Measurements from ENCODE around the gene FRYL. TPM values are rescaled to one million over a fixed set of nuclear protein-coding genes. Genes with fewer than 3 reads are reported as not detected.
"Not testable (repeated sequence)": the region's sequence is repeated elsewhere in the genome, so short reads cannot be mapped to it uniquely, and the experiment has no call there.

Gene FRYL
- total RNA-seq, 1 donor from 2014 or later = 93.3 TPM

GRCh38 chr4:48698029-48698971, 81.8 kb downstream of the FRYL start:
- no peaks in the 10 kb centered on the region for H3K9me3 Mint-ChIP-seq (ENCODE audit: unreplicated experiment)
- TF ChIP-seq CTCF (IDR thresholded peaks at IDR 0.05; ENCODE audit: unreplicated experiment) = no peak
- H3K27me3 Mint-ChIP-seq (ENCODE audit: unreplicated experiment) = peaks cover 2% of the 10 kb centered on the region
- peak overlapping the region; percentile 85 for H3K27ac Mint-ChIP-seq (ENCODE audit: unreplicated experiment)
- no peak for DNase-seq (ENCODE audit: low spot score)
- peaks cover 4% of the 10 kb centered on the region for H3K36me3 Mint-ChIP-seq (ENCODE audit: low read depth, unreplicated experiment)
- no peak overlapping the region for H3K4me3 Mint-ChIP-seq (ENCODE audit: unreplicated experiment)
- peaks cover 32% of the 10 kb centered on the region for H3K4me1 Mint-ChIP-seq (ENCODE audit: unreplicated experiment)

GRCh38 chr4:48697516-48697915, 82.6 kb downstream of the FRYL start:
- H3K4me1 Mint-ChIP-seq (ENCODE audit: unreplicated experiment) = peaks cover 26% of the 10 kb centered on the region
- H3K4me3 Mint-ChIP-seq (ENCODE audit: unreplicated experiment); H3K27me3 Mint-ChIP-seq (ENCODE audit: unreplicated experiment); DNase-seq (ENCODE audit: low spot score); H3K9me3 Mint-ChIP-seq (ENCODE audit: unreplicated experiment); H3K36me3 Mint-ChIP-seq (ENCODE audit: low read depth, unreplicated experiment): not testable (repeated sequence)
- peak overlapping the region; percentile 84 for H3K27ac Mint-ChIP-seq (ENCODE audit: unreplicated experiment)

GRCh38 chr4:48694824-48695223, 85.3 kb downstream of the FRYL start:
- no peak for TF ChIP-seq CTCF (IDR thresholded peaks at IDR 0.05; ENCODE audit: unreplicated experiment)
- Mint-ChIP-seq H3K27me3 (ENCODE audit: unreplicated experiment) (peaks cover 2% of the 10 kb centered on the region), H3K4me1 (ENCODE audit: unreplicated experiment) (peaks cover 24% of the 10 kb centered on the region), H3K4me3 (ENCODE audit: unreplicated experiment) (no peak overlapping the region), H3K27ac (ENCODE audit: unreplicated experiment) (no peak overlapping the region), H3K36me3 (ENCODE audit: low read depth, unreplicated experiment) (no peaks in the 10 kb centered on the region), H3K9me3 (ENCODE audit: unreplicated experiment) (no peaks in the 10 kb centered on the region)
- no peak for DNase-seq (ENCODE audit: low spot score)

- peaks cover 18% of the 10 kb centered on the region for H3K4me1 Mint-ChIP-seq (ENCODE audit: unreplicated experiment)
- no peak for DNase-seq (ENCODE audit: low spot score)
- peaks cover 2% of the 10 kb centered on the region for H3K27me3 Mint-ChIP-seq (ENCODE audit: unreplicated experiment)
- H3K9me3 Mint-ChIP-seq (ENCODE audit: unreplicated experiment) = no peaks in the 10 kb centered on the region
- H3K27ac Mint-ChIP-seq (ENCODE audit: unreplicated experiment) = no peak overlapping the region
- no peak overlapping the region for H3K4me3 Mint-ChIP-seq (ENCODE audit: unreplicated experiment)
- no peaks in the 10 kb centered on the region for H3K36me3 Mint-ChIP-seq (ENCODE audit: low read depth, unreplicated experiment)
- TF ChIP-seq CTCF (IDR thresholded peaks at IDR 0.05; ENCODE audit: unreplicated experiment) = no peak
Observed at GRCh38 chr4:48693856-48694574, 86.1 kb downstream of the FRYL start.

- Mint-ChIP-seq H3K36me3 (ENCODE audit: low read depth, unreplicated experiment) (no peaks in the 10 kb centered on the region), H3K9me3 (ENCODE audit: unreplicated experiment) (no peaks in the 10 kb centered on the region), H3K27ac (ENCODE audit: unreplicated experiment) (no peak overlapping the region), H3K4me1 (ENCODE audit: unreplicated experiment) (peaks cover 11% of the 10 kb centered on the region), H3K27me3 (ENCODE audit: unreplicated experiment) (peaks cover 2% of the 10 kb centered on the region), H3K4me3 (ENCODE audit: unreplicated experiment) (no peak overlapping the region)
- DNase-seq (ENCODE audit: low spot score) = no peak
- no peak for TF ChIP-seq CTCF (IDR thresholded peaks at IDR 0.05; ENCODE audit: unreplicated experiment)
Observed at GRCh38 chr4:48692897-48693296, 87.2 kb downstream of the FRYL start.

Measured in endothelial cell (in vitro differentiated cells).